GM12864 (cell line): Measurements from ENCODE around the gene GORASP1.

Experiments used
- DNase-seq: peaks from one replicate; pipeline ENCODE4 v3.0.0-alpha.2; 2011; ENCODE audit warnings: low read depth
- H3K4me3 ChIP-seq: 2 replicates; pipeline ENCODE4 v1.5.1; 2011; ENCODE audit warnings: mild to moderate bottlenecking, low read depth, low read length, control low read depth
- CTCF ChIP-seq: IDR thresholded peaks from 2 replicates; pipeline ENCODE4 v1.5.1; 2011; ENCODE audit warnings: low read depth, mild to moderate bottlenecking, moderate library complexity, low read length, control low read depth, inconsistent platforms; ENCODE audit errors: missing control alignments

Gene GORASP1

GRCh38 chr3:39107388-39108199 is at the start of gene GORASP1, which contains the start of gene TTC21A:
Gene GORASP1, minus strand, starts transcription at chr3:39107627. Its CDS starts 86 bp downstream, at chr3:39107541.
Gene TTC21A, plus strand, starts transcription at chr3:39107680. Its CDS starts 158 bp downstream, at chr3:39107838.
- H3K4me3 ChIP-seq, result peak within 1 kb of the TSS; percentile 88
- no peak for TF ChIP-seq CTCF
- DNase-seq, result no peak

- no peak for DNase-seq
- no peak overlapping the region for H3K4me3 ChIP-seq
- TF ChIP-seq CTCF, result no peak
These were observed 49.0 kb upstream of the GORASP1 start for GRCh38 chr3:39156421-39156820.

- no peak overlapping the region for H3K4me3 ChIP-seq
These were observed 47.0 kb upstream of the GORASP1 start for GRCh38 chr3:39154280-39155021.

GRCh38 chr3:39153977-39154279 is 46.5 kb upstream of the GORASP1 start:
- H3K4me3 ChIP-seq, result peak overlapping the region; percentile 36
- DNase-seq, result no peak
- no peak for TF ChIP-seq CTCF

More at GRCh38 chr3:39154280-39155021, 47.0 kb upstream of the GORASP1 start:
- no peak for DNase-seq
- no peak for TF ChIP-seq CTCF

GRCh38 chr3:39150803-39151631 is 43.6 kb upstream of the GORASP1 start:
- H3K4me3 ChIP-seq, result peak overlapping the region; percentile 87
- no peak for DNase-seq
- TF ChIP-seq CTCF, result no peak

GRCh38 chr3:39150148-39150802 is 42.8 kb upstream of the GORASP1 start:
- peak overlapping the region; percentile 87 for H3K4me3 ChIP-seq
- DNase-seq, result no peak
- TF ChIP-seq CTCF, result peak; percentile 15
